CD4-positive, alpha-beta T cell treated with Interleukin-15 for 1 hour (primary cell): Measurements from ENCODE around the gene SYNGR4.

Experiments
- DNase-seq: peaks from one replicate; pipeline ENCODE4 v3.0.0-alpha.2; 2020

The SYNGR4 gene

DNA sequence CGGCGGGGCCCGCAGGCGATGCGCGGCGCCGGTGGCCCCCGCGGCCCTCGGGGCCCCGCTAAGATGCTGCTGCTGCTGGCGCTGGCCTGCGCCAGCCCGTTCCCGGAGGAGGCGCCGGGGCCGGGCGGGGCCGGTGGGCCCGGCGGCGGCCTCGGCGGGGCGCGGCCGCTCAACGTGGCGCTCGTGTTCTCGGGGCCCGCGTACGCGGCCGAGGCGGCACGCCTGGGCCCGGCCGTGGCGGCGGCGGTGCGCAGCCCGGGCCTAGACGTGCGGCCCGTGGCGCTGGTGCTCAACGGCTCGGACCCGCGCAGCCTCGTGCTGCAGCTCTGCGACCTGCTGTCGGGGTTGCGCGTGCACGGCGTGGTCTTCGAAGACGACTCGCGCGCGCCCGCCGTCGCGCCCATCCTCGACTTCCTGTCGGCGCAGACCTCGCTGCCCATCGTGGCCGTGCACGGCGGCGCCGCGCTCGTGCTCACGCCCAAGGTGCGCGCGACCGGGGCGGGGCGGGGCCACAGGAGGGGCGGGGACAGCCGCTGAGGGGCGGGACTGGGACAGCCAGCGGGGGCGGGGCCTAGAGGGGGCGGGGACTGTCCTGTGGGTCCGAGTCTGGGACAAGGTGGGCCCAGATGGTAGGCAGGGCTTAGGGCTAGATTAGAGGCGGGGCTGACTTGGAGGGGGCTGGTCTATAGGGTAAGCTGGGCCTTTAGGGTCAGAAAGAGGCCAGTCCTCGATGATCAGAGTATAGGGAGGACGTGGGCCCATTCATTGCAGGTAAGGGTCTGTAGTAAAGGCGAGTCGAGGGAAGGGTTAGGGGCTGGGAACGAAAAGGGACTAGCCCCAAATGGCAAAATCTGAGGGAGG lies 34.4 kb downstream of the SYNGR4 start:
- DNase-seq = peak; percentile 88

DNA sequence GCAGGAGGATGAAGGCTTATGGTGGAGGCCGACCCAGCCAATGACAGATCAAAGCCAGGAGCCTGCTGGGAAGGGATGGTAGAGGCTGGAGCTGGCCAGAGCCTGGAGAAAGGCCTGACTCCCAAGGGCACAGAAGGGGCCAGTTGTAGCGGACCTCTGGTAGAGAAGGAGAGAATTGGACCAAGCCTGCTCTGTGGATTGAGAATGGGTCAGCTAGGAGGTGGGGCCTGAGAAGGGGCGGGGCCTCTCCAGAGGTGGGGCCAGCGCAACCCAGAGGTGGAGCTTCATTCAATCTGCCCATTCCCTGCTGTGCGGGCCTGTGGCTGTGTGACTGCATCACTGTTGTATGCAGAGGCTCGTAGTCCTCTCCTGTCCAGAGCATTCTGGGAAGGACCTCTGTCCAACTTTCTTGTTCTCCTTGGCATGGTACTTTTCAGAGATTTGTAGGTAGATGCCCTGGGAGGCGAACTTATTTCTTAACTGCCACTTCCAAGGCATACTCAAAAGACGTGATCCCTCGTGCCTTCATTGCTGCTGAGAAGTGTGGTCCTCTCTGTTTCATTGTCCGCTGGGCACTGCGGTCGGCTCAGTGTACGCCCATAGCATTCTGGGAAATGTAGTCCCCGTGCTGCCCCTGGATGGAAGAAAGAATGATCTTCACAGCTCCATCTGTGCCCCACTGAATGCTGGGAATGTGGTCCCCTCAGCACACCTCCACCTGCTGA lies 36.0 kb downstream of the SYNGR4 start:
- no peak for DNase-seq

DNA sequence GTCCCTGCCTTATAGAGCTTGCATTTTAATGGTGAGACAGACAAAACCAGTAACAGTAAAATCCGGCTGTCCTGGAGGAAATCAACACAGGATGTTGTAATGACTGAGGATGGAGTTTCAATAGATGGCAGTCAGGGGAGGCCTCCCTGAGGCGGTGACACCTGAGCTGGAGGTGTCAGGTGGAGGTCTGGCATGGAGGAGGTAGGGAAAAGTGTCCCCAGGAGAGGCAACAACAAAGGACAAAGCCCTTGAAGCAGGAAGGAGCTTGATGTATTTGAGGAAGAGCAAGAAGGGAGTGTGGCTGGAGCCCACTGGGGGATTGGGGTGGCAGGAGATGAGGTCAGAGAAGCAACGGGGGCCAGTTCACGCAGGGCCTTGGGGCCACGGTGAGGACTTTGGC lies 37.1 kb downstream of the SYNGR4 start:
- DNase-seq = no peak

DNA sequence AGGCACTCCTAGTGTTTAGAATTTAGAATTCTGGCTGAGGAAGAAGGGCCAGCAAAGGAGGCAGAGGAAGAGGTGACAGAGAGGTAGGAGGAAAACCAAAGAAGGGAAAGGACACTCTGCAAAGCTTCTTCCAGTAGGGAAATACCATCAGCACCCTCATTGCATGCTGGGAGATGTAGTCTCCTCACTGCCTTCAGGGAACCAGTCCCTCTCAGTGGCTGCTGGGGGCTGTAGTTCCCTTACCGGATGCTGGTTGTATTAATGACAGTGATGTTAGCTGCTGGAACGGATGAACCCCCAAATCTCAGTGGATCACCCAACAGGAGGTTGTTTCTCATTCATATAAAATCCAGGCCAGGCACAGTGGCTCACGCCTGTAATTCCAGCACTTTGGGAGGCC lies 39.4 kb downstream of the SYNGR4 start:
- DNase-seq = peak; percentile 70

DNA sequence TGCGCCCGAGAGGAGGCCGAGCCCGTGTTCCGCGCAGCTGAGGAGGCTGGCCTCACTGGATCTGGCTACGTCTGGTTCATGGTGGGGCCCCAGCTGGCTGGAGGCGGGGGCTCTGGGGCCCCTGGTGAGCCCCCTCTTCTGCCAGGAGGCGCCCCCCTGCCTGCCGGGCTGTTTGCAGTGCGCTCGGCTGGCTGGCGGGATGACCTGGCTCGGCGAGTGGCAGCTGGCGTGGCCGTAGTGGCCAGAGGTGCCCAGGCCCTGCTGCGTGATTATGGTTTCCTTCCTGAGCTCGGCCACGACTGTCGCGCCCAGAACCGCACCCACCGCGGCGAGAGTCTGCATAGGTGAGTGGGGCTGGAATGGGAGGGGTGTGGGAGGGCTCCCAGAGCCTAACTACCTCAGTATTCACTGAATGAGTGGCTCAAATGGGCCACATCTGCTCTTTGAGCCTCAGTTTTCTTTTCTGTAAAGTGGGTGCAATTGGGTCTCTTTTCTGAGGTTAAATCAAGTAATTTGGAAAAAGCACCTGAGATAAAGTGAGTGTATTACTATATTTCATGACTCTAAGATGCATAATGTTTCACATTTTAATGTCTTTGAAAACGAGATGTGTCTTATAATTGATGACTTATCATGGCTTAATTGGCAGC lies 41.0 kb downstream of the SYNGR4 start:
- DNase-seq = no peak

DNA sequence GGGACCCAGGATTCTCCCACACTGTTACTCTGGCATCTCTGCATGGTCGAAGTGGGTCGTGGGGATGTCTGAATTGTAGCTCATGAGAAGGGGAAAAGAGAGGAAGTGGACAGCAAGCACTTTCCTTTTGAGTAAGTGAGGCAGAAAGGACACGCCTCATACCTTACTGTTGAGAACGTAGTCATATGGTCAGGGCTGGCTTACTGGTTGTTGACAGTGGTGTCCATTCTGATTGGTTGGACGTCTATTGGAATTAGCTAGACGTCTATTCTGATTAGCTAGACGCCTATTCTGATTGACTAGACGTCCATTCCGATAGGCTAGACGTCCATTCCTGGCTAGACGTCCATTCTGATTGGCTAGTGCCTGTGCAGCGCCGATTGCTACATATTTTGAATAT lies 41.7 kb downstream of the SYNGR4 start:
- no peak for DNase-seq

DNA sequence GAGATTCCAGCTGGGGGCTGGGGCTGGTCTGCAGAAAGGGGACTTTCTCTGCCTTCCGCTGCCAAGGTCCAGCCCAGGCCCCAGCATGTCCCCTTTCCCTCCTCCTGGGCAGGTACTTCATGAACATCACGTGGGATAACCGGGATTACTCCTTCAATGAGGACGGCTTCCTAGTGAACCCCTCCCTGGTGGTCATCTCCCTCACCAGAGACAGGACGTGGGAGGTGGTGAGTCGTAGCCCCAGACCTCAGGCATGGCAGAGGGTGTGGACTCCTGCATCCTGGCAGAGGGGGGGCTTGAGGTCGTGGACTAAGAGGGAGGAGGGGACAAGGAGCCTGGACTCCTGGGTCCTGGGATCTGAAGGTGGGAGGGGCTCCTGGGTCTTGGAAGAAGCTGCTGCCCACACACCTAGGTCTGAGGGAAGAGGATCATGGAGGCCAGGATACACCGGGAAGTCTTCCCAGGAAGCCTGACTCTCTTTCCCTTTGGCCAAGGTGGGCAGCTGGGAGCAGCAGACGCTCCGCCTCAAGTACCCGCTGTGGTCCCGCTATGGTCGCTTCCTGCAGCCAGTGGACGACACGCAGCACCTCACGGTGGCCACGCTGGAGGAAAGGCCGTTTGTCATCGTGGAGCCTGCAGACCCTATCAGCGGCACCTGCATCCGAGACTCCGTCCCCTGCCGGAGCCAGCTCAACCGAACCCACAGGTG lies 49.9 kb downstream of the SYNGR4 start:
- no peak for DNase-seq

DNA sequence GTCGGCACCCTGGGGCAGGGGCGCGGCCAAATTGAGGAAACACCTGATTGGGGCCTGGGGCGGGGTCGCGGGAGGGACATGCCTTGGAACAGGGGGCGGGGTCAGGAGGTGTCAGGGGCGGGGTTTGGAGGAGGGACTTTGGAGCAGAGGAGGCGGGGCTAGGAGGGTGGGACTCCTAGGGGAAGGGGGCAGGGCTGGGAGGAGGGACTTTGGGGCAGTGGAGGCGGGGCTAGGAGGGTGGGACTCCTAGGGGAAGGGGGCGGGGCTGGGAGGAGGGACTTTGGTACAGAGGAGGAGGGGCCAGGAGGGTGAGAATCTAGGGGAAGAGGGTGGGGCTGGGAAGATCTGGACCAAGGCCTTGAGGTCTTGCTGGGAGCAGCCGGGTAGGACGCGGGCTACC lies 51.2 kb downstream of the SYNGR4 start:
- DNase-seq = peak; percentile 83

DNA sequence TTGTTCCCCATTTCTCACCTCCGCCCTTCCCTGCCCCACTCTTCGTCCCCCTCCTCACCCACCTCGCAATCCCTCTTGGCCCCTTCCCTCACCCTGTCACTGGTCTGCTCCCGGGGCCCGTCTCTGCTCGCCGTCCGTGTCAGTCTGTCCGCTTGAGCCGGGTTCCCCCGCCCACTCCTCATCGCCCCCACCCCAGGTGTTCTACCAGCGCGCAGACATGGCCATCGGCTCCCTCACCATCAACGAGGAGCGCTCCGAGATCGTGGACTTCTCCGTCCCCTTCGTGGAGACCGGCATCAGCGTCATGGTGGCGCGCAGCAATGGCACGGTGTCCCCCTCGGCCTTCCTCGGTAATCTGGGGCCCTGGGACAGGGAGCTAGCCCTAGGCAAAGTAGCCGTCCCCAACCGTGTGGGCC lies 51.6 kb downstream of the SYNGR4 start:
- DNase-seq = no peak

DNA sequence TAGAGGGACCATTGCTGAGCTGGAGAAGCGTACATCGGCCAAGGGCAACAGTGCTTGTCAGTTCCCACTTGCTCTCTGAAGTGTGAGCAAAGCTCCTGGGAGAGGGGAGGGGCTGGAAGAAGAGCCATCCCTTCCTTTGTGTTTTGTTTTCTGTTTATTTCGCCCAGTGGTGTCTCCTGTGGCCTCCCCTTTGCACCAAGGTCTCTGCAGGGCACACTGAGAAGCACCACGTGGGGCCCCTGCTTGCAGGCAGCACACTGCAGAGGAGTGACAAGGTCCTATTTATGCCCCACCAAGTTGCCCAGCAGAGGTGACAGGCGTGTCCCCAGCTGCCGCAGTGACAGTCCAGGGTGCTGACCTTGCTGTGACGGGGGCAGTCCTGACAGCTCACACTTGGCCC lies 53.3 kb downstream of the SYNGR4 start:
- no peak for DNase-seq

DNA sequence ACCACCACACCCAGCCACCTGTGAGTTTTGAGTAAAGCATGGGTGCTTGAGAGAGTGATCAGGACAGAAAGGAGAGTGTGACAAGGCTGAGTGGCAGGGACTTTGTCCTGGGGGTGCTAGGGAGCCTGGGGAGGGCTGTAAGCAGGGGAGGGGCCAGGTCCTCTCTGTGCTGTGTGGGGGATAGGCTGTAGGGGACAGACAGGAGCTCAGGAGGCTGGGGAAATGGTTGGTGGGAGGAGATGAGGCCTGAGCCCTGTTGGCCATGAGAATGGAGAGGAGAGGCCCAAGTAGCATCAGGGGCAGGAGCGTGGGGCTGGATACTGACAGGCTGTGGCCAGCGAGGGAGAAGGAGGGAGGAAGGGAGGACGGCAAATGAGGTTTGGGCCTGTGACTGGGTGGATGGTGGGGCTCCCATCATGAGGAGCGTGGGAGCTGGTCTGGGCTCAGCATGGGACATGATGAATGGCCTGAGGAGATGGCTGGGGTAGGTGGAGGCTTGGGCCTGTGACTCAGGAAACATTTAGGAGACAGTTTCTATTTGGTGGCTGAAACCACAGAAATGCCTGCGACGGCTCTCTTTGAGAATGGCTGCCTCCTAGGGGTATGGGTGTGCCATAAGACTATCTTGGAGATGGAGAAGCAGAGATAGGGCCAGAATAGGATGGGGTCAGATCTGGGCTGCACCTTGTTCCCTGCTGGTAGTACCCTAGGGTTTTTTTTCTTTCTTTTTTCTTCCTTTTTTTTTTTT lies 54.3 kb downstream of the SYNGR4 start:
- no peak for DNase-seq

DNA sequence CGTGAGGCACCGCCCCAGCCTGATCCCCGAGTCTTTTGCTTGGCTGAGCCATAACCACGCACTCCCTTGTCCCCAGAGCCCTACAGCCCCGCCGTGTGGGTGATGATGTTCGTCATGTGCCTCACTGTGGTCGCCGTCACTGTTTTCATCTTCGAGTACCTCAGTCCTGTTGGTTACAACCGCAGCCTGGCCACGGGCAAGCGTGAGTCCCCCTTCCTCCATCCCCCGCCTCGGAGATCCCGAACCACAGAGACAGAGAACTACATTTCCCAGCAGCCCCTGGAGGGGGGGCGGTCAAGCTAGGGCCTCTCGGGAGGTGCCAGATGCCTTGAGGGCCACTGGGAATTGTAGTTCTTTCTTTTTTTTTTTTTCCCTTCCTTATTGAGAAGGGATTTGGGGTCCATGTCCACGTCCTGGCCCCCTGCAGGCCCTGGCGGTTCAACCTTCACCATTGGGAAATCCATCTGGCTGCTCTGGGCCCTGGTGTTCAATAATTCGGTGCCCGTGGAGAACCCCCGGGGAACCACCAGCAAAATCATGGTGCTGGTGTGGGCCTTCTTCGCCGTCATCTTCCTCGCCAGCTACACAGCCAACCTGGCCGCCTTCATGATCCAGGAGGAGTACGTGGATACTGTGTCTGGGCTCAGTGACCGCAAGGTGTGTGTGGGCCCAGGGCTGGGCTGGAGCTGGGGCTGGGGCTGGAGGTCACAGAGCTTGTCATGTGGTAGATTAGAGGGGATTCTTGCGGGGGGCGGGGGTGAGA lies 55.2 kb downstream of the SYNGR4 start:
- DNase-seq = peak; percentile 83

DNA sequence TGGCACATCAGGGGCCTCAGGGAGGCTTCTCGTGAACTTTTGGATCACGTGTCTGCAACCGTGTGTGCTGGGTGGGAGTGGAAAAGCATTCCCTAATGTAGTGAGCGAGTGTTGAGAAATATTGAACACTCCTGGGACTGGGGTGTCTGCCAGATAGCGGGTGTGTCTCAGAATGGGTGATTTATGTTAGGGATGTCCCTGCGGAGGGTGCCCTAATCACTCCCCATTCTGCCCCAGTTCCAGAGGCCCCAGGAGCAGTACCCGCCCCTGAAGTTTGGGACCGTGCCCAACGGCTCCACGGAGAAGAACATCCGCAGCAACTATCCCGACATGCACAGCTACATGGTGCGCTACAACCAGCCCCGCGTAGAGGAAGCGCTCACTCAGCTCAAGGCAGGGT lies 57.4 kb downstream of the SYNGR4 start:
- no peak for DNase-seq

DNA sequence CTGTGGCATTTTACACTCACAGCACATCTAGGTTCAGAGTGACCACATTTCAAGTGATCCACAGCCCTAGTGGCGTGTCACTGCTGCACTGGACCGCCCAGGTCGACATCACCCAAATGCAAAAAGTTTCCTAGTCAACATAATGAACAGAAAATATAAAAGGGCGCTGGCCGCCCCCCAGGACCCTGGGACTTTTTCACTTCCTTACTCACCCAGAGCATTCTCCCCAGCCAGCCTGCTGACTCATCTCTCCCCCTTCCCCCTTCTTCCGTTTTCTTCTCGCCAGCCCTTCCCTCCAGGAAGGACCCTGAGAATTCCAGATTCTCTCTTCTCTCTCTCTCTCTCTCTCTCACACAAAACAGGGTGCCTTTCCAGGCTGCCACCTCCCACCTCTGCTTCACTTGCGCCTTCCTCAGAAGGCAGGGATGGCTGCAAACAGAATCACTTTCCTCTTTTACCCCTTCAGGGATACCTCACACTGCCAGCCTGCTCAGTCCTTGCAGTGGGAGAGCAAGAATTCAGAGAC lies 60.6 kb downstream of the SYNGR4 start:
- no peak for DNase-seq
